Loucy (cell line): ENCODE measurements around the gene ATP6V1G2.
"Not testable (repeated sequence)": the region's sequence is repeated elsewhere in the genome, so short reads cannot be mapped to it uniquely, and the experiment has no call there.

Experiments used
- H2AFZ ChIP-seq: fragments of 200-600 bp; sonication (generic); 2 replicates; pipeline ENCODE4 v1.6.0; 2016; ENCODE audit warnings: antibody characterized with exemption, mild to moderate bottlenecking, low read length, moderate library complexity
- H3F3A ChIP-seq: fragments of 200-600 bp; 2 replicates; pipeline ENCODE4 v1.6.0; 2016; ENCODE audit warnings: antibody characterized with exemption, low read depth, mild to moderate bottlenecking
- H3K27me3 ChIP-seq: fragments of 200-600 bp; sonication (generic); 2 replicates; pipeline ENCODE4 v1.6.1; 2014; ENCODE audit warnings: low read length, mild to moderate bottlenecking; ENCODE audit not compliant: insufficient read depth, poor library complexity, severe bottlenecking
- H3K36me3 ChIP-seq: fragments of 200-600 bp; sonication (generic); 2 replicates; pipeline ENCODE4 v1.6.1; 2016; ENCODE audit warnings: low read length; ENCODE audit not compliant: insufficient read depth
- H3K4me1 ChIP-seq: fragments of 200-600 bp; sonication (generic); 2 replicates; pipeline ENCODE4 v1.5.1; 2014; ENCODE audit warnings: low read length, mild to moderate bottlenecking; ENCODE audit not compliant: insufficient read depth, poor library complexity, severe bottlenecking
- H3K4me2 ChIP-seq: fragments of 200-600 bp; sonication (generic); 2 replicates; pipeline ENCODE4 v1.6.0; 2014; ENCODE audit warnings: antibody characterized with exemption, low read length, low read depth, mild to moderate bottlenecking; ENCODE audit not compliant: poor library complexity, severe bottlenecking
- H3K4me3 ChIP-seq: fragments of 200-600 bp; sonication (generic); 2 replicates; pipeline ENCODE4 v1.5.1; 2014; ENCODE audit warnings: low read length, mild to moderate bottlenecking, mixed read lengths; ENCODE audit not compliant: poor library complexity, severe bottlenecking
- H3K79me2 ChIP-seq: fragments of 200-600 bp; sonication (generic); 2 replicates; pipeline ENCODE4 v1.6.1; 2014; ENCODE audit warnings: low read length; ENCODE audit not compliant: insufficient read depth
- H3K9ac ChIP-seq: fragments of 200-600 bp; sonication (generic); 2 replicates; pipeline ENCODE4 v1.6.0; 2014; ENCODE audit warnings: mild to moderate bottlenecking, low read depth, low read length, moderate library complexity; ENCODE audit not compliant: poor library complexity, severe bottlenecking
- H3K9me2 ChIP-seq: fragments of 200-600 bp; sonication (generic); replicated peaks from 2 replicates; pipeline ENCODE4 v1.6.1; 2016; ENCODE audit warnings: low read depth, low read length, mixed read lengths
- H3K9me3 ChIP-seq: fragments of 200-600 bp; sonication (generic); 2 replicates; pipeline ENCODE4 v1.6.1; 2014; ENCODE audit warnings: mild to moderate bottlenecking, antibody characterized with exemption, low read length, low read depth; ENCODE audit not compliant: insufficient read depth
- H4K20me1 ChIP-seq: fragments of 200-600 bp; sonication (generic); 2 replicates; pipeline ENCODE4 v1.6.0; 2014; ENCODE audit warnings: antibody characterized with exemption, low read length, mild to moderate bottlenecking; ENCODE audit not compliant: insufficient read depth, poor library complexity, severe bottlenecking
- CTCF ChIP-seq: fragments of 200-600 bp; sonication (generic); conservative IDR thresholded peaks from 2 replicates; pipeline ENCODE4 v1.5.1; 2014; ENCODE audit warnings: mild to moderate bottlenecking, antibody characterized with exemption, low read length
- EZH2phosphoT487 ChIP-seq: fragments of 200-600 bp; IDR thresholded peaks from 2 replicates; pipeline ENCODE4 v1.6.1; 2018; ENCODE audit warnings: antibody characterized with exemption, mild to moderate bottlenecking, moderate library complexity, borderline replicate concordance

The ATP6V1G2 gene

GRCh38 chr6:31498748-31499147, 47.7 kb downstream of the ATP6V1G2 start:
- H3K9me2 ChIP-seq = no peaks in the 10 kb centered on the region
- H3K79me2 ChIP-seq = peaks cover 83% of the 10 kb centered on the region
- no peak overlapping the region for H3K9ac ChIP-seq
- peaks cover 14% of the 10 kb centered on the region for H4K20me1 ChIP-seq
- peak overlapping the region; percentile 93 for H3K4me2 ChIP-seq
- no peaks in the 10 kb centered on the region for H3K27me3 ChIP-seq
- H3K4me1 ChIP-seq = peaks cover 19% of the 10 kb centered on the region
- H3K9me3 ChIP-seq = no peaks in the 10 kb centered on the region
- H3F3A ChIP-seq = no peaks in the 10 kb centered on the region
- peak overlapping the region; percentile 94 for H3K4me3 ChIP-seq
- H3K36me3 ChIP-seq = no peaks in the 10 kb centered on the region
- TF ChIP-seq EZH2phosphoT487 (no peak), CTCF (no peak)
- H2AFZ ChIP-seq = no peak overlapping the region

GRCh38 chr6:31497531-31498476, 48.6 kb downstream of the ATP6V1G2 start, which contains the start of gene MICB:
Gene MICB, plus strand, starts transcription at chr6:31498145. Its CDS starts 49 bp downstream, at chr6:31498194.
- peak within 1 kb of the TSS; percentile 70; the same call in 1 of the 2 replicates for H2AFZ ChIP-seq
- H3K36me3 ChIP-seq = no peaks in the 10 kb centered on the region
- no peaks in the 10 kb centered on the region for H3K9me3 ChIP-seq
- peak within 1 kb of the TSS; percentile 94 for H3K4me3 ChIP-seq
- peak within 1 kb of the TSS; percentile 93 for H3K4me2 ChIP-seq
- H3K4me1 ChIP-seq = peaks cover 23% of the 10 kb centered on the region
- peak within 1 kb of the TSS; percentile 58 for H3K9ac ChIP-seq
- no peaks in the 10 kb centered on the region for H3F3A ChIP-seq
- peaks cover 74% of the 10 kb centered on the region for H3K79me2 ChIP-seq
- TF ChIP-seq CTCF (no peak), EZH2phosphoT487 (no peak)
- no peaks in the 10 kb centered on the region for H3K9me2 ChIP-seq
- peaks cover 14% of the 10 kb centered on the region for H4K20me1 ChIP-seq
- H3K27me3 ChIP-seq = no peaks in the 10 kb centered on the region

- peak overlapping the region; percentile 94 for H3K4me3 ChIP-seq
- H3K9ac ChIP-seq = peak overlapping the region; percentile 58
- H3F3A ChIP-seq, H2AFZ ChIP-seq, H3K36me3 ChIP-seq, H3K9me3 ChIP-seq, H3K9me2 ChIP-seq, H3K27me3 ChIP-seq: not testable (repeated sequence)
- H4K20me1 ChIP-seq = peaks cover 14% of the 10 kb centered on the region
- H3K79me2 ChIP-seq = peaks cover 64% of the 10 kb centered on the region
- H3K4me1 ChIP-seq = peaks cover 27% of the 10 kb centered on the region
- H3K4me2 ChIP-seq = peak overlapping the region; percentile 93
Observed at GRCh38 chr6:31496826-31497225, 49.6 kb downstream of the ATP6V1G2 start.
